Head of caudate nucleus (tissue), 42 donors: ENCODE measurements around the gene ISYNA1.

Experiments
- DNase-seq, 42 donors: peaks; one replicate each; pipeline versions ENCODE4 v3.0.0 to v3.0.0-alpha.2; 2020 to 2021; ENCODE audit warnings: mixed read lengths in 7 of 42
- intact Hi-C: fragments of 100-400 bp; cut with DNase I; formaldehyde crosslinking; loops from one replicate; pipeline ENCODE4 v1.15.0; 2022

Gene ISYNA1

GRCh38 chr19:18470787-18471186, 32.9 kb upstream of the ISYNA1 start:
- intact Hi-C loops = loop anchor here (10.0 kb wide), 1 partner anchor 114 kb away; the partner anchor contains the start of gene REX1BD
- no peak for DNase-seq

GRCh38 chr19:18469069-18469846, 31.3 kb upstream of the ISYNA1 start:
- DNase-seq = peak in 39 of 42 donors; percentile 30 to 83 (median 63)
- intact Hi-C loops = loop anchor here (10.0 kb wide), 2 partner anchors 56 to 376 kb away; partner anchors contain the start of gene ELL

GRCh38 chr19:18468517-18468916, 30.6 kb upstream of the ISYNA1 start:
- intact Hi-C loops = loop anchor here (10.0 kb wide), 2 partner anchors 56 to 376 kb away; partner anchors contain the start of gene ELL
- DNase-seq = no peak

- DNase-seq = no peak
- intact Hi-C loops = loop anchor here (10.0 kb wide), 2 partner anchors 57 to 377 kb away; partner anchors contain the start of gene ELL
Measured at GRCh38 chr19:18467978-18468377, 30.0 kb upstream of the ISYNA1 start.

GRCh38 chr19:18466354-18466753, 28.4 kb upstream of the ISYNA1 start:
- intact Hi-C loops = loop anchor here (10.0 kb wide), 2 partner anchors 58 to 378 kb away; partner anchors contain the start of gene ELL

GRCh38 chr19:18465964-18466339, 28.0 kb upstream of the ISYNA1 start:
- intact Hi-C loops = loop anchor here (10.0 kb wide), 2 partner anchors 59 to 379 kb away; partner anchors contain the start of gene ELL
- DNase-seq = no peak

More at GRCh38 chr19:18466354-18466753, 28.4 kb upstream of the ISYNA1 start:
- no peak for DNase-seq

- intact Hi-C loops = loop anchor here (10.0 kb wide), 2 partner anchors 59 to 379 kb away; partner anchors contain the start of gene ELL
- no peak for DNase-seq
Measured at GRCh38 chr19:18465214-18465963, 27.5 kb upstream of the ISYNA1 start.

GRCh38 chr19:18464646-18465045, 26.7 kb upstream of the ISYNA1 start:
- DNase-seq = peak; percentile 53 to 94 (median 84)
- intact Hi-C loops = loop anchor here (10.0 kb wide), 2 partner anchors 60 to 380 kb away; partner anchors contain the start of gene ELL

GRCh38 chr19:18461471-18461870, 23.5 kb upstream of the ISYNA1 start:
- DNase-seq = no peak
- intact Hi-C loops = loop anchor here (10.0 kb wide), 2 partner anchors 63 to 383 kb away; partner anchors contain the start of gene ELL

- intact Hi-C loops = loop anchor here (10.0 kb wide), 2 partner anchors 64 to 384 kb away; partner anchors contain the start of gene ELL
- no peak for DNase-seq
Measured at GRCh38 chr19:18460900-18461299, 23.0 kb upstream of the ISYNA1 start.

- intact Hi-C loops = no loop called here
Measured at GRCh38 chr19:18457483-18458331, 19.8 kb upstream of the ISYNA1 start.

GRCh38 chr19:18456974-18457373, 19.0 kb upstream of the ISYNA1 start:
- intact Hi-C loops = no loop called here
- DNase-seq = peak in 30 of 42 donors; percentile 30 to 85 (median 60)

More at GRCh38 chr19:18457483-18458331, 19.8 kb upstream of the ISYNA1 start:
- DNase-seq = no peak

- intact Hi-C loops = no loop called here
- DNase-seq = no peak
Measured at GRCh38 chr19:18456279-18456678, 18.3 kb upstream of the ISYNA1 start.

- intact Hi-C loops = no loop called here
- no peak for DNase-seq
Measured at GRCh38 chr19:18453269-18454024, 15.5 kb upstream of the ISYNA1 start.

GRCh38 chr19:18452386-18452785, 14.5 kb upstream of the ISYNA1 start:
- intact Hi-C loops = no loop called here
- DNase-seq = no peak

GRCh38 chr19:18450931-18451836, 13.3 kb upstream of the ISYNA1 start:
- intact Hi-C loops = no loop called here
- DNase-seq = peak; percentile 76 to 97 (median 91)
